MCF 10A (cell line): ENCODE data around the gene DNAJB13. TPM values are rescaled to one million over a fixed set of nuclear protein-coding genes. Genes with fewer than 3 reads are reported as not detected.

Experiments used
- BruUV-seq: library from RNA; stranded (reverse); fragments of 400-500 nt; replicated peaks from 2 replicates; lab custom pipeline; 2021; lab: Mats Ljungman, UMichigan
- CTCF ChIA-PET: fragments of 300-600 bp; sonication (Branson Sonifier 250); formaldehyde crosslinking; extraction: SDS; loops from one replicate; lab custom pipeline; 2021; ENCODE audit warnings: antibody characterized with exemption, inconsistent platforms; lab: Yijun Ruan, JAX
- POLR2A ChIA-PET: fragments of 300-600, 350-650 bp; sonication (Branson Sonifier 250); formaldehyde crosslinking; extraction: SDS; loops from one replicate; lab custom pipeline; 2020; ENCODE audit warnings: antibody characterized with exemption, inconsistent platforms; lab: Yijun Ruan, JAX
- DNase-seq: peaks from one replicate; pipeline ENCODE4 v3.0.0-alpha.2; 2018; ENCODE audit not compliant: unreplicated experiment
- H3K27ac Mint-ChIP-seq: one replicate; pipeline ENCODE4 v1.8.0; 2022; ENCODE audit warnings: mild to moderate bottlenecking, low read depth, mixed read lengths; ENCODE audit not compliant: unreplicated experiment
- H3K27me3 Mint-ChIP-seq: one replicate; pipeline ENCODE4 v1.8.0; 2022; ENCODE audit warnings: mixed read lengths; ENCODE audit not compliant: insufficient read depth, unreplicated experiment
- H3K36me3 Mint-ChIP-seq: one replicate; pipeline ENCODE4 v1.8.0; 2022; ENCODE audit warnings: mild to moderate bottlenecking, moderate library complexity, mixed read lengths; ENCODE audit not compliant: insufficient read depth, unreplicated experiment
- H3K4me1 Mint-ChIP-seq: one replicate; pipeline ENCODE4 v1.8.0; 2022; ENCODE audit warnings: mixed read lengths; ENCODE audit not compliant: insufficient read depth, unreplicated experiment
- H3K4me3 Mint-ChIP-seq: one replicate; pipeline ENCODE4 v1.8.0; 2022; ENCODE audit warnings: mild to moderate bottlenecking, moderate library complexity, mixed read lengths; ENCODE audit not compliant: unreplicated experiment
- H3K9me3 Mint-ChIP-seq: one replicate; pipeline ENCODE4 v1.8.0; 2022; ENCODE audit warnings: mixed read lengths; ENCODE audit not compliant: unreplicated experiment
- CTCF ChIP-seq: fragments of 200-600 bp; IDR thresholded peaks from one replicate; pipeline ENCODE4 v1.8.0; 2022; ENCODE audit warnings: antibody characterized with exemption, mild to moderate bottlenecking; ENCODE audit not compliant: unreplicated experiment
- intact Hi-C: fragments of 100-400 bp; cut with micrococcal nuclease; formaldehyde crosslinking; loops from 2 replicates; pipeline ENCODE4 v1.14.1; 2022
- total RNA-seq: library from RNA; stranded (reverse); gene quantifications from 2 replicates; pipeline ENCODE4 v1.2.3, GENCODE V29; 2022

DNAJB13 gene
- total RNA-seq, 1 experiment from 2014 or later = 0.30 TPM

- peaks cover 13% of the 10 kb centered on the region for H3K36me3 Mint-ChIP-seq
- CTCF ChIA-PET = no interaction called here
Measured at GRCh38 chr11:74006743-74007304, 56.0 kb downstream of the DNAJB13 start.

GRCh38 chr11:74007691-74008372, 57.0 kb downstream of the DNAJB13 start:
- Mint-ChIP-seq H3K36me3 (peaks cover 11% of the 10 kb centered on the region), H3K4me1 (no peaks in the 10 kb centered on the region), H3K4me3 (no peak overlapping the region), H3K9me3 (no peaks in the 10 kb centered on the region), H3K27me3 (no peaks in the 10 kb centered on the region), H3K27ac (no peak overlapping the region)
- TF ChIP-seq CTCF = no peak
- no TSS peak for BruUV-seq
- no peak for DNase-seq
- CTCF ChIA-PET = interaction anchor here (0.6 kb wide), 1 partner anchor 201 kb away, joined by 3 read pairs; no protein-coding TSS in a partner anchor
- intact Hi-C loops = no loop called here
- POLR2A ChIA-PET = no interaction called here

More at GRCh38 chr11:74006743-74007304, 56.0 kb downstream of the DNAJB13 start:
- no peak for TF ChIP-seq CTCF
- no peak for DNase-seq
- Mint-ChIP-seq H3K4me3 (no peak overlapping the region), H3K9me3 (no peaks in the 10 kb centered on the region), H3K27ac (no peak overlapping the region), H3K27me3 (no peaks in the 10 kb centered on the region), H3K4me1 (peaks cover 5% of the 10 kb centered on the region)
- intact Hi-C loops = no loop called here
- no TSS peak for BruUV-seq
- POLR2A ChIA-PET = no interaction called here

GRCh38 chr11:74008373-74009229, 57.8 kb downstream of the DNAJB13 start, which contains the start of gene UCP3:
UCP3 (minus strand) TSS chr11:74009085; CDS start chr11:74007042, 2,043 bp downstream.
- no peaks in the 10 kb centered on the region for H3K9me3 Mint-ChIP-seq
- no peak within 1 kb of the TSS for H3K27ac Mint-ChIP-seq
- no peak for TF ChIP-seq CTCF
- H3K4me1 Mint-ChIP-seq = no peaks in the 10 kb centered on the region
- peaks cover 6% of the 10 kb centered on the region for H3K36me3 Mint-ChIP-seq
- no peaks in the 10 kb centered on the region for H3K27me3 Mint-ChIP-seq
- no peak within 1 kb of the TSS for H3K4me3 Mint-ChIP-seq
- BruUV-seq = no TSS peak
- POLR2A ChIA-PET = no interaction called here
- CTCF ChIA-PET = interaction anchor here (0.6 kb wide), 1 partner anchor 202 kb away, joined by 3 read pairs; no protein-coding TSS in a partner anchor
- intact Hi-C loops = no loop called here
- DNase-seq = no peak

GRCh38 chr11:74009230-74009547, 58.4 kb downstream of the DNAJB13 start:
- intact Hi-C loops = no loop called here
- DNase-seq = no peak
- H3K27me3 Mint-ChIP-seq = no peaks in the 10 kb centered on the region
- H3K4me1 Mint-ChIP-seq = no peaks in the 10 kb centered on the region
- H3K27ac Mint-ChIP-seq = no peak overlapping the region
- peaks cover 6% of the 10 kb centered on the region for H3K36me3 Mint-ChIP-seq
- ChIA-PET POLR2A (no interaction called here), CTCF (no interaction called here)
- no peak for TF ChIP-seq CTCF
- H3K9me3 Mint-ChIP-seq = no peaks in the 10 kb centered on the region
- no TSS peak for BruUV-seq
- H3K4me3 Mint-ChIP-seq = no peak overlapping the region
